Activated effector memory CD4-positive, alpha-beta T cell treated with anti-CD3 and anti-CD28 coated beads, Interleukin-2, amount 50 U/mL, for 16 hours (primary cell): ENCODE measurements around the gene C1QL1.

Source experiments
- DNase-seq: peaks from one replicate; pipeline ENCODE4 v3.0.0-alpha.2; 2020

The C1QL1 gene

GRCh38 chr17:44988044-44988942 lies 20.2 kb upstream of the C1QL1 start:
- DNase-seq, result no peak

- no peak for DNase-seq
Observed at GRCh38 chr17:44983563-44983962, 15.5 kb upstream of the C1QL1 start.

- no peak for DNase-seq
Observed at GRCh38 chr17:44982113-44982702, 14.1 kb upstream of the C1QL1 start.

- DNase-seq, result no peak
Observed at GRCh38 chr17:44981221-44981968, 13.3 kb upstream of the C1QL1 start.

- no peak for DNase-seq
Observed at GRCh38 chr17:44979426-44979995, 11.4 kb upstream of the C1QL1 start.

GRCh38 chr17:44978807-44979206 lies 10.7 kb upstream of the C1QL1 start:
- no peak for DNase-seq

- no peak for DNase-seq
Observed at GRCh38 chr17:44977814-44978550, 9.9 kb upstream of the C1QL1 start.

GRCh38 chr17:44977065-44977464 lies 9.0 kb upstream of the C1QL1 start:
- no peak for DNase-seq

- DNase-seq, result no peak
Observed at GRCh38 chr17:44976206-44976605, 8.1 kb upstream of the C1QL1 start.

- DNase-seq, result no peak
Observed at GRCh38 chr17:44972953-44973352, 4.8 kb upstream of the C1QL1 start.

GRCh38 chr17:44971776-44972483 lies 3.8 kb upstream of the C1QL1 start:
- peak; percentile 82 for DNase-seq

- DNase-seq, result no peak
Observed at GRCh38 chr17:44970136-44970741, 2.1 kb upstream of the C1QL1 start.

- DNase-seq, result no peak
Observed at GRCh38 chr17:44969144-44969780, 1.2 kb upstream of the C1QL1 start.

GRCh38 chr17:44967907-44968224 lies 237 bp downstream of the C1QL1 start:
- no peak for DNase-seq

GRCh38 chr17:44967026-44967906 lies 837 bp downstream of the C1QL1 start:
- DNase-seq, result no peak

- DNase-seq, result no peak
Observed at GRCh38 chr17:44966348-44967025, 1.6 kb downstream of the C1QL1 start.

- DNase-seq, result no peak
Observed at GRCh38 chr17:44965481-44966234, 2.4 kb downstream of the C1QL1 start.

GRCh38 chr17:44961921-44962350 lies 6.2 kb downstream of the C1QL1 start:
- DNase-seq, result no peak

GRCh38 chr17:44960691-44961090 lies 7.4 kb downstream of the C1QL1 start:
- no peak for DNase-seq
